Measurements from ENCODE around the gene NFKBIB.
"Not testable (repeated sequence)": the region's sequence is repeated elsewhere in the genome, so short reads cannot be mapped to it uniquely, and the experiment has no call there.

GRCh38 chr19:38859631-38860204 is 40.1 kb upstream of the NFKBIB start:
- not testable (repeated sequence) for TF ChIP-seq ZNF274 (IDR thresholded peaks at IDR 0.05; ENCODE audit: low read depth, low read length); SUZ12 (IDR thresholded peaks at IDR 0.05; ENCODE audit: extremely low read depth, insufficient read depth, insufficient read length)
